Nephron (organoid): ENCODE data around the gene GNA15.
"Not testable (repeated sequence)": the region's sequence is repeated elsewhere in the genome, so short reads cannot be mapped to it uniquely, and the experiment has no call there.

Source experiments
- H3K27ac Mint-ChIP-seq, 3 experiments: 2 replicates each; pipeline ENCODE4 v1.8.0; 2020; ENCODE audit warnings: mixed read lengths in 3 of 3, mild to moderate bottlenecking in 2 of 3, moderate library complexity in 1 of 3
- H3K27me3 Mint-ChIP-seq: 2 replicates; pipeline ENCODE4 v1.8.0; 2021; ENCODE audit warnings: low read depth, mild to moderate bottlenecking, moderate library complexity, mixed read lengths
- H3K36me3 Mint-ChIP-seq: 2 replicates; pipeline ENCODE4 v1.8.0; 2020; ENCODE audit warnings: low read depth, mixed read lengths
- H3K4me1 Mint-ChIP-seq: 2 replicates; pipeline ENCODE4 v1.8.0; 2020; ENCODE audit warnings: mixed read lengths
- H3K4me3 Mint-ChIP-seq, 3 experiments: 2 replicates each; pipeline ENCODE4 v1.8.0; 2020; ENCODE audit warnings: mild to moderate bottlenecking in 3 of 3, mixed read lengths in 3 of 3, moderate library complexity in 2 of 3
- H3K9me3 Mint-ChIP-seq: 2 replicates; pipeline ENCODE4 v1.8.0; 2020; ENCODE audit warnings: mixed read lengths
- TF ChIP-seq, protein P1 (sequence below), 3 experiments: fragments of 200-600 bp; sonication (generic); IDR thresholded peaks; one replicate each; pipeline ENCODE4 v1.5.0; 2021; ENCODE audit warnings: antibody characterized with exemption in 3 of 3; ENCODE audit not compliant: unreplicated experiment in 3 of 3

Gene GNA15, protein sequence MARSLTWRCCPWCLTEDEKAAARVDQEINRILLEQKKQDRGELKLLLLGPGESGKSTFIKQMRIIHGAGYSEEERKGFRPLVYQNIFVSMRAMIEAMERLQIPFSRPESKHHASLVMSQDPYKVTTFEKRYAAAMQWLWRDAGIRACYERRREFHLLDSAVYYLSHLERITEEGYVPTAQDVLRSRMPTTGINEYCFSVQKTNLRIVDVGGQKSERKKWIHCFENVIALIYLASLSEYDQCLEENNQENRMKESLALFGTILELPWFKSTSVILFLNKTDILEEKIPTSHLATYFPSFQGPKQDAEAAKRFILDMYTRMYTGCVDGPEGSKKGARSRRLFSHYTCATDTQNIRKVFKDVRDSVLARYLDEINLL

DNA sequence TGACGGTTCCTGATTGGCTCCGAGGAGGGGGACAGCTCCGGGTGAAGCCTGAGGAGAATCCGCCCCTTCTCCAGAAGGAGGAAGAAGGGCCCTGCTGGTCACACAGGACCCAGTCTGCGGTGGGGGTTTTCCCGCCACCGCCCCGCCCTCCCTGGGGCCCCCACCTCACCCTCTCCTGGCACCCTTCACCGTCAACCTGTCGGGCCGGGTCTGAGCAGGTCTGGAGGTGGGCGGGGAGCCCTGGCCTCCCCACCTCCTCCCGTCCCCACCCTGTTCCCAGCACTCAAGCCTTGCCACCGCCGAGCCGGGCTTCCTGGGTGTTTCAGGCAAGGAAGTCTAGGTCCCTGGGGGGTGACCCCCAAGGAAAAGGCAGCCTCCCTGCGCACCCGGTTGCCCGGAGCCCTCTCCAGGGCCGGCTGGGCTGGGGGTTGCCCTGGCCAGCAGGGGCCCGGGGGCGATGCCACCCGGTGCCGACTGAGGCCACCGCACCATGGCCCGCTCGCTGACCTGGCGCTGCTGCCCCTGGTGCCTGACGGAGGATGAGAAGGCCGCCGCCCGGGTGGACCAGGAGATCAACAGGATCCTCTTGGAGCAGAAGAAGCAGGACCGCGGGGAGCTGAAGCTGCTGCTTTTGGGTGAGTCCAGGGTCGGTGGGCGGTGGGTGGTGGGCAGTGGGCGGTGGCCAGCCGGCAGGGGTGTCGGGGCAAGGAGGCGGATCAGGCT lies at the start of gene GNA15:
GNA15 (plus strand) TSS at position 73 of the 723 bp plus-strand sequence; CDS start at position 491, 418 bp downstream.
- H3K4me3 Mint-ChIP-seq, result no peak within 1 kb of the TSS

DNA sequence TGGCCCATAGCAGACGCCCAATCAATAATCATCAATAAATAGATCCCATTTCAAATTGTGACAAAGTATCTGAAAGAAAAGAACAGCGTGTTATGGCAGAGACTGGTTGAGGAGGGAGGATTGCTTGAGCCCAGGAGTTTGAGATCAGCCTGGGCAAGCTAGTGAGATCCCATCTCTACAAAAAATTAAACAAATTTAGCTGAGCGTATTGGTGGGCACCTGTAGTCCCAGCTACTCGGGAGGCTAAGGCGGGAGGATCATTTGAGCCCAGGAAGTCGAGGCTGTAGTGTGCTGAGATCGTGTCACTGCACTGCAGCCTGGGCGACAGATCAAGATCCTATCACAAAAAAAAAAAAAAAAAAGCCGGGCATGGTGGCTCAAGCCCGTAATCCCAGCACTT lies 48.1 kb upstream of the GNA15 start:
- Mint-ChIP-seq H3K9me3 (no peaks in the 10 kb centered on the region), H3K27ac (no peak overlapping the region), H3K27me3 (peaks cover 11% of the 10 kb centered on the region), H3K36me3 (no peaks in the 10 kb centered on the region), H3K4me3 (no peak overlapping the region), H3K4me1 (no peaks in the 10 kb centered on the region)
- TF ChIP-seq, protein P1, sequence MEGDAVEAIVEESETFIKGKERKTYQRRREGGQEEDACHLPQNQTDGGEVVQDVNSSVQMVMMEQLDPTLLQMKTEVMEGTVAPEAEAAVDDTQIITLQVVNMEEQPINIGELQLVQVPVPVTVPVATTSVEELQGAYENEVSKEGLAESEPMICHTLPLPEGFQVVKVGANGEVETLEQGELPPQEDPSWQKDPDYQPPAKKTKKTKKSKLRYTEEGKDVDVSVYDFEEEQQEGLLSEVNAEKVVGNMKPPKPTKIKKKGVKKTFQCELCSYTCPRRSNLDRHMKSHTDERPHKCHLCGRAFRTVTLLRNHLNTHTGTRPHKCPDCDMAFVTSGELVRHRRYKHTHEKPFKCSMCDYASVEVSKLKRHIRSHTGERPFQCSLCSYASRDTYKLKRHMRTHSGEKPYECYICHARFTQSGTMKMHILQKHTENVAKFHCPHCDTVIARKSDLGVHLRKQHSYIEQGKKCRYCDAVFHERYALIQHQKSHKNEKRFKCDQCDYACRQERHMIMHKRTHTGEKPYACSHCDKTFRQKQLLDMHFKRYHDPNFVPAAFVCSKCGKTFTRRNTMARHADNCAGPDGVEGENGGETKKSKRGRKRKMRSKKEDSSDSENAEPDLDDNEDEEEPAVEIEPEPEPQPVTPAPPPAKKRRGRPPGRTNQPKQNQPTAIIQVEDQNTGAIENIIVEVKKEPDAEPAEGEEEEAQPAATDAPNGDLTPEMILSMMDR (IDR thresholded peaks at IDR 0.05; ENCODE audit: unreplicated experiment in 3 of 3), result no peak

More for the DNA sequence above, at the start of gene GNA15:
- H3K27ac Mint-ChIP-seq, result peak within 1 kb of the TSS; percentile 82 to 88 (median 85)
- H3K9me3 Mint-ChIP-seq, result peaks cover 9% of the 10 kb centered on the region
- H3K27me3 Mint-ChIP-seq, result peaks cover 4% of the 10 kb centered on the region
- no peaks in the 10 kb centered on the region for H3K36me3 Mint-ChIP-seq
- peaks cover 18% of the 10 kb centered on the region for H3K4me1 Mint-ChIP-seq
- TF ChIP-seq, protein P1 (IDR thresholded peaks at IDR 0.05; ENCODE audit: unreplicated experiment in 3 of 3), result no peak

DNA sequence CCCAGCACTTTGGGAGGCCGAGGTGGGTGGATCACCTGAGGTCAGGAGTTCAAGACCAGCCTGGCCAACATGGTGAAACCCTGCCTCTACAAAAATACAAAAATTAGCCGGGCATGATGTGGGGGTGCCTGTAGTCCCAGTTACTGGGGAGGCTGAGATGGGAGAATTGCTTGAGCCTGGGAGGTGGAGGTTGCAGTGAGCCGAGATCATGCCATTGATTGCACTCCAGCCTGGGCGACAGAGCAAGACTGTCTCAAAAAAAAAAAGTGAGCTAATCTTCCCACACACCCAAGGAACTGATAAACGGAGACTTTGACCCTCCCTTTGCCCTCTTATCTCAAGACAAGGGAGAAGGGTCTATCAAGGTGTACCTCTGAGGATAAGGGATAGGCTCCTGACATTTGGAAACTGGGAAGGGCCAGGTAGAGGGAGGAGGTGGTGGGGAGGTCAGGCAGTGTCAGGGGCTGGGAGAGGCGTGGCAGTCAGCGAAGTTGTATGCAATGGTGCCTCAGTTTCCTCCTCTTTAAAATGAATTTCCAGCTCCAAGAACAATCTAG lies 46.5 kb upstream of the GNA15 start:
- not testable (repeated sequence) for H3K27me3 Mint-ChIP-seq, H3K9me3 Mint-ChIP-seq, H3K27ac Mint-ChIP-seq, H3K4me3 Mint-ChIP-seq, H3K4me1 Mint-ChIP-seq, H3K36me3 Mint-ChIP-seq

DNA sequence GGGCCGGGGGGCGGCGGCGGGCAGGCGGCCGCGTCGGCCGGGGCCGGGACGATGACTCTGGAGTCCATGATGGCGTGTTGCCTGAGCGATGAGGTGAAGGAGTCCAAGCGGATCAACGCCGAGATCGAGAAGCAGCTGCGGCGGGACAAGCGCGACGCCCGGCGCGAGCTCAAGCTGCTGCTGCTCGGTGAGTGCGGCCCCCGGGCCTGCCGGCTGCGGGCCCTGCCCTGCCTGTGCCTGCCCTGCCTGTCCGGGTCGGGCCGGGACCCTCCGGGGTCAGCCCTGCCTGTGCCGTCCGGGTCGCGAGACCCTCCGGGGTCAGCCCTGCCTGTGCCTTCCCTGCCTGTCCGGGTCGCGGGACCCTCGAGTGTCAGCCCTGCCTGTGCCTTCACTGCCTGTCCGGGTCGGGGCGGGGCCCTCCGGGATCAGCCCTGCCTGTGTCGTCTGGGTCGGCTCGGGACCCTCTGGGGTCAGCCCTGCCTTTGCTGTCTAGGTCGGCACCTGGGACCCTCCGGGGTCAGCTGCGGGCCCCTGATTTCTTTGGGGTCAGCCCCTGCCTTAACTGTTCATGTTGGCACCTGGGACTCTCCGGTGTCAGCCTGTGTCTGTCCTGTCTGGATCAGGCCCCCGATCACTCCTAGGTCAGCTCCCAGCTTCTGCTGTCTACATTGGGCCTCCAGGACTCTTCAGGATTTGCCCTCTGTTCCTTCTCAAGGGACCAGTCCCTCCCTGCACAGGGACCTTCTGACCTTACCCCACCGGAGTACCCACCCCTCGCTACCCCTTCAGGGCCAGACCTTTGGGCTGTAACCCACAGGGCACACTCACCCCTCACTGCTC lies 41.0 kb upstream of the GNA15 start:
- Mint-ChIP-seq H3K4me1 (peaks cover 21% of the 10 kb centered on the region), H3K27ac (peak overlapping the region in 2 of 3 experiments; percentile 26 to 51)
- TF ChIP-seq, protein P1 (IDR thresholded peaks at IDR 0.05; ENCODE audit: unreplicated experiment in 3 of 3), result no peak

DNA sequence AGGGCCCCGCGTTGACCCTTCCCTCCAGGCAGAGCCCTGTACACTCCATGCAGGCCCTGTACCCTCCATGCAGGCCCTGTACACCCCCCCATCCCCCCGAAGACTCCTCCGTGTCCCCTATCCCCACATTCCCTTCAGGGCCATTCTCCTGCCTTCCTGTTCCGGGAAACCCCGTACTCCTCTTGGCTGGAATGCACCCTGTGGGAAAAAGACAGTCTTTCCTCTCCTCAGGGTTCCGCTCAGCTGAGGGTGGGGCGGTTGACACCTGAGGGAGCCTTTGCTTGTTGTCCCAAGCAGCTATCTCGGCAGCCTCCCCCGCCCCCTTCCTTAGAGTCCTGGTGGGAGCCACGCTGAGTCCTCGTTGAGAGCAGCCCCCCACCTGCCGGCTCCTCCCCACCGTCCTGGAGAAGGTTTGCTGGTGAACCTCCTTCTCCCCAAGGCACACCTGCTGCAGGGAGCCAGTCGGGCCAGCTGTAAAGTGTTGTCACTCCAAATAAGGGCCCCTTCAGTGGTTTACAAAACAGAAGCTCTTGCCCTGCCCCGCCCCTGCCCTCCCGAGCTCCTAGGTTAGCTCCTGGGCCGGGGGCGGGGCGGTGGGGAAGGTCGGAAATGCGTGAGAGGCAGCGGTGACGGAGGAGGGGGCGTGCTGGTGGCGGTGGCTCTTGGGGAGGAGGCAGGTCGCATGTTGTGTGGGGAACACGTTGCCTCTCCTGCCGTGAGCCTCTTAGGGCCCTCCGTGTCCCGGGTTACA lies 40.2 kb upstream of the GNA15 start:
- peak overlapping the region in 2 of 3 experiments; percentile 26 to 71 for H3K27ac Mint-ChIP-seq
- TF ChIP-seq, protein P1 (IDR thresholded peaks at IDR 0.05; ENCODE audit: unreplicated experiment in 3 of 3), result no peak
- H3K36me3 Mint-ChIP-seq, result no peaks in the 10 kb centered on the region
- no peaks in the 10 kb centered on the region for H3K27me3 Mint-ChIP-seq
- H3K4me1 Mint-ChIP-seq, result peaks cover 21% of the 10 kb centered on the region
- H3K4me3 Mint-ChIP-seq, result peak overlapping the region; percentile 85 to 88 (median 85)
- H3K9me3 Mint-ChIP-seq, result no peaks in the 10 kb centered on the region

More for the DNA sequence above, 41.0 kb upstream of the GNA15 start:
- Mint-ChIP-seq H3K9me3 (no peaks in the 10 kb centered on the region), H3K4me3 (peak overlapping the region; percentile 85 to 88 (median 85)), H3K27me3 (no peaks in the 10 kb centered on the region), H3K36me3 (no peaks in the 10 kb centered on the region)
